Sigmoid colon (tissue), 7 donors: ENCODE results near the gene ATP5F1C. TPM values are rescaled to one million over a fixed set of nuclear protein-coding genes. Genes with fewer than 3 reads are reported as not detected.

Source experiments
- DNase-seq: peaks from one replicate; pipeline ENCODE4 v3.0.0-alpha.2; 2019
- H3K27ac ChIP-seq, 4 donors: fragments of 200-600 bp; sonication (generic); one replicate each; pipeline ENCODE4 v1.5.1; 2016 to 2019; ENCODE audit warnings: mild to moderate bottlenecking in 1 of 4
- H3K27me3 ChIP-seq, 3 donors: fragments of 200-600 bp; sonication (generic); one replicate each; pipeline ENCODE4 v1.5.1; 2019; ENCODE audit warnings: mild to moderate bottlenecking in 1 of 3
- H3K36me3 ChIP-seq, 4 donors: fragments of 200-600 bp; sonication (generic); one replicate each; pipeline ENCODE4 v1.5.1; 2016 to 2019
- H3K4me1 ChIP-seq, 4 donors: fragments of 200-600 bp; sonication (generic); one replicate each; pipeline ENCODE4 v1.5.1; 2017 to 2019
- H3K4me3 ChIP-seq, 4 donors: fragments of 200-600 bp; sonication (generic); one replicate each; pipeline ENCODE4 v1.5.1; 2017 to 2019; ENCODE audit warnings: mild to moderate bottlenecking in 2 of 4, moderate library complexity in 1 of 4
- H3K9me3 ChIP-seq, 4 donors: fragments of 200-600 bp in 3 of 4; sonication (generic) in 3 of 4; one replicate each; pipeline versions ENCODE4 v1.5.1 to v1.6.1; 2013 to 2019
- CTCF ChIP-seq, 4 experiments: fragments of 450-650 bp in 3 of 4; fragments of 200-600 bp in 1 of 4; IDR thresholded peaks; one replicate each; pipeline ENCODE4 v1.5.1; 2016 to 2019; ENCODE audit warnings: antibody characterized with exemption in 4 of 4, mild to moderate bottlenecking in 3 of 4, moderate library complexity in 2 of 4
- EP300 ChIP-seq, 4 donors: sonication (generic); formaldehyde crosslinking; IDR thresholded peaks; one replicate each; pipeline ENCODE4 v1.6.1; 2017; ENCODE audit warnings: antibody characterized with exemption in 4 of 4
- POLR2A ChIP-seq, 2 donors: fragments of 450-650 bp; IDR thresholded peaks; one replicate each; pipeline ENCODE4 v1.6.1; 2016; ENCODE audit warnings: antibody characterized with exemption in 2 of 2, mild to moderate bottlenecking in 2 of 2, moderate library complexity in 2 of 2
- POLR2AphosphoS5 ChIP-seq, 4 donors: sonication (generic); formaldehyde crosslinking; IDR thresholded peaks; one replicate each; pipeline ENCODE4 v1.6.1; 2017; ENCODE audit warnings: antibody characterized with exemption in 4 of 4
- WGBS, 2 donors: extraction: QIAGEN DNeasy Blood & Tissue Kit; methylation state at CpG; one replicate each; pipeline ENCODE4 v1.1.7; 2013; 5-methylcytosine and 5-hydroxymethylcytosine counted together
- intact Hi-C: fragments of 100-400 bp; cut with DNase I; formaldehyde crosslinking; loops from one replicate; pipeline ENCODE4 v1.15.1; 2023
- polyA plus RNA-seq, 3 donors: library from polyadenylated mRNA; stranded (reverse); fragments of 200-250 nt; gene quantifications; one replicate each; pipeline ENCODE4 v1.2.3, GENCODE V29; 2013
- total RNA-seq, 4 donors: library from RNA; depleted of rRNA; stranded (reverse); fragments of >200 nt; gene quantifications; one replicate each; pipeline ENCODE4 v1.1.0, GENCODE V29; 2016
- donor health status: healthy with polysubstance abuse.
- donor health status: Bipolar disorder and iron deficiency.
- donor health status: healthy.

ATP5F1C gene
- total and polyA plus RNA-seq, 7 donors: 335 to 993 (median 363) TPM

DNA sequence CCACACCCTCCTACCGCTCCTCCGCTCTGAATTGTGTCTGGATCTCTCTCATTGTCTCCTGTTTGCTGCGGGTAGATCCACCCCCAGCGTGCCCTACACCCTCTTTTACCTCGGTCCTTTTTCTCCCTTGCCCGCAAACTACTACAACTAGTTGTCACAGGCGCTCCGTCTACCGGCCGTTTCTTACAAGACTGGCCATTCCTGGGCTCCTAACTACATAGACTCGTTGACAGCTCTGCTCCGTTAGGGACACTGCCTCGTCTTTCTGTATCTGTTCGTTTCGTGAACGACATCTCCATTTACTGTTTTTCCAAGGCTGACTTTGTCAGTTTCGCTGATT lies 31.1 kb downstream of the ATP5F1C start:
- H3K4me3 ChIP-seq: peak overlapping the region; percentile 76 to 96 (median 92)
- no peaks in the 10 kb centered on the region for H3K9me3 ChIP-seq
- intact Hi-C loops: loop anchor here (2.0 kb wide), 1 partner anchor 30 kb away; the partner anchor contains the start of gene ATP5F1C
- peaks cover 0 to 22% (median 17%) of the 10 kb centered on the region in 4 donors for H3K4me1 ChIP-seq
- no peaks in the 10 kb centered on the region for H3K27me3 ChIP-seq
- peak overlapping the region in 3 of 4 donors; percentile 80 to 83 (median 80) for H3K27ac ChIP-seq
- peaks cover 0 to 11% (median 2%) of the 10 kb centered on the region in 4 donors for H3K36me3 ChIP-seq
- no peak for DNase-seq
- peak in 1 of 4 experiments; percentile 22 for TF ChIP-seq CTCF (IDR thresholded peaks at IDR 0.05)
- TF ChIP-seq POLR2A (IDR thresholded peaks at IDR 0.05): no peak
- WGBS, 2 donors: 0 to 1% methylated on average over 17 of the region's 17 CpGs

DNA sequence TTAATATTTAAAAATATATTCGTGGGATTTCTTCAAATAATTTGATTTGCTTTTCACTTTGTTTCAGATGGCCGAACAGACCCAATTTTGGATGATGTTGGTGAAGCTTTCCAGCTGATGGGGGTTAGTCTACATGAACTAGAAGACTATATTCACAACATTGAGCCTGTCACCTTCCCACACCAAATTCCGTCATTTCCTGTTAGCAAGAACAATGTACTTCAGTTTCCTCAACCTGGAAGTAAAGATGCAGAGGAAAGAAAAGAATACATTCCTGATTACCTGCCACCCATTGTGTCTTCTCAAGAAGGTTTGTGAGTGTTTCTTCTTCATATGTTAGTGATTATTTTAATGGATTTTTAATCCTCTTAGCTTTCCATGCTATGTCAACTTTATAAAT lies 36.3 kb downstream of the ATP5F1C start:
- Histone ChIP-seq H3K4me1 (peaks cover 0 to 15% (median 12%) of the 10 kb centered on the region in 4 donors), H3K4me3 (no peak overlapping the region), H3K27me3 (no peaks in the 10 kb centered on the region), H3K27ac (no peak overlapping the region), H3K36me3 (peaks cover 3 to 41% (median 11%) of the 10 kb centered on the region in 4 donors), H3K9me3 (no peaks in the 10 kb centered on the region)
- DNase-seq: no peak
- 90 to 93% methylated on average over 3 of the region's 3 CpGs for WGBS, 2 donors
- no peak for TF ChIP-seq CTCF (IDR thresholded peaks at IDR 0.05)
- TF ChIP-seq EP300 (IDR thresholded peaks at IDR 0.05): no peak
- no peak for TF ChIP-seq POLR2AphosphoS5 (IDR thresholded peaks at IDR 0.05)
- TF ChIP-seq POLR2A (IDR thresholded peaks at IDR 0.05): no peak
- intact Hi-C loops: no loop called here

DNA sequence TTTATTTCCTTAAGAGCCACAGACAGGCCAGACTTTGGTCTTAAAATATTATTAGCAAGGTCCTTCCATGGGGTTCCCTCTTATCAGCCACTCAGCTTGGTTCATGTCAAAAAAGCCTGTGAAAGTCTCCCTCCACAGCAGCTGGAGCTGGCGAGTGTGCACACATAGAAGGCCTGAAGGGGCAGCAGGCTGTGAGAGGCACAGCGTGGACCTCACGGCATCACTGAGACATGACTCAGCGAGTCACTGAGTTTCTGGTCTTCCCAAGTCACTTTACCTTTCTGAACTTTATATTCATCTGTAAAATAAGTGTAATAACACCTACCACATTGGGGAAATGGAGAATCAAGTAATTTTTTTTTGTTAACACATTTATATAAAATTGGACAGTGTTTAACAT lies 39.0 kb downstream of the ATP5F1C start:
- H3K27me3 ChIP-seq: no peaks in the 10 kb centered on the region
- no peak overlapping the region for H3K27ac ChIP-seq
- 93 to 97% methylated on average over 4 of the region's 4 CpGs for WGBS, 2 donors
- intact Hi-C loops: no loop called here
- no peaks in the 10 kb centered on the region for H3K4me1 ChIP-seq
- peaks cover 0 to 41% (median 11%) of the 10 kb centered on the region in 4 donors for H3K36me3 ChIP-seq
- TF ChIP-seq CTCF (IDR thresholded peaks at IDR 0.05) (no peak), POLR2A (IDR thresholded peaks at IDR 0.05) (no peak), EP300 (IDR thresholded peaks at IDR 0.05) (no peak), POLR2AphosphoS5 (IDR thresholded peaks at IDR 0.05) (no peak)
- H3K4me3 ChIP-seq: no peak overlapping the region
- no peaks in the 10 kb centered on the region for H3K9me3 ChIP-seq
- no peak for DNase-seq

GRCh38 chr10:7829289-7829834 lies 41.4 kb downstream of the ATP5F1C start:
- Histone ChIP-seq H3K4me1 (no peaks in the 10 kb centered on the region), H3K4me3 (no peak overlapping the region), H3K27ac (no peak overlapping the region), H3K9me3 (no peaks in the 10 kb centered on the region), H3K36me3 (peaks cover 0 to 28% (median 9%) of the 10 kb centered on the region in 4 donors), H3K27me3 (no peaks in the 10 kb centered on the region)
- TF ChIP-seq CTCF (IDR thresholded peaks at IDR 0.05) (no peak), POLR2AphosphoS5 (IDR thresholded peaks at IDR 0.05) (no peak)
- intact Hi-C loops: no loop called here
- DNase-seq: no peak
- WGBS, 2 donors: 91 to 96% methylated on average over 10 of the region's 10 CpGs

GRCh38 chr10:7832060-7832459 lies 44.1 kb downstream of the ATP5F1C start:
- H3K27ac ChIP-seq: no peak overlapping the region
- H3K4me1 ChIP-seq: no peaks in the 10 kb centered on the region
- no peak overlapping the region for H3K4me3 ChIP-seq
- H3K9me3 ChIP-seq: no peaks in the 10 kb centered on the region
- WGBS, 2 donors: 90 to 92% methylated on average over 1 of the region's 1 CpG
- TF ChIP-seq EP300 (IDR thresholded peaks at IDR 0.05) (no peak), POLR2A (IDR thresholded peaks at IDR 0.05) (no peak)
- H3K27me3 ChIP-seq: no peaks in the 10 kb centered on the region
- intact Hi-C loops: no loop called here
- peaks cover 0 to under 1% (median 0%) of the 10 kb centered on the region in 4 donors for H3K36me3 ChIP-seq
- DNase-seq: no peak
